Islet precursor cell (in vitro differentiated cells): ENCODE data around the gene SCUBE2.
"Not testable (repeated sequence)": the region's sequence is repeated elsewhere in the genome, so short reads cannot be mapped to it uniquely, and the experiment has no call there.

ENCODE experiments used
- DNase-seq: peaks from one replicate; pipeline ENCODE4 v3.0.0-alpha.2; 2018

The SCUBE2 gene

DNA sequence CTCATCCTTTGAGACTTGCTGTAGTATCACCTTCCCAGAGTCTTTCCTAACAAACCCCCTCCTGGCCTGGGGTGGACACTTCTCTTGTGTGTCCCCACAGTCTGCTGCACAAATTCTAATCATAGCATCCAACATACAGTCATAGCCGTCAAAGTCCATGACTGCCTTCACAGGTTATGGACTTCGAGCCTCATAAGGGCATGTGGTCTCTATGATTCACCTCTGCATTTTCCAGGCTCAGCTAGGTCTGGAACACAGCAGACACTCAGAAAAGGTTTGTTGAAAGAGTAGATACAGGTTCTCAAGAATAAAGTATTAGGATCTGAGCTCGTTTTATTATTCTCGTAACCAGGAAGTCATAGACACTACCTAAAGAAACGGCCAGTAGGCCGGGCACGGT lies 13.2 kb upstream of the SCUBE2 start:
- DNase-seq: no peak

DNA sequence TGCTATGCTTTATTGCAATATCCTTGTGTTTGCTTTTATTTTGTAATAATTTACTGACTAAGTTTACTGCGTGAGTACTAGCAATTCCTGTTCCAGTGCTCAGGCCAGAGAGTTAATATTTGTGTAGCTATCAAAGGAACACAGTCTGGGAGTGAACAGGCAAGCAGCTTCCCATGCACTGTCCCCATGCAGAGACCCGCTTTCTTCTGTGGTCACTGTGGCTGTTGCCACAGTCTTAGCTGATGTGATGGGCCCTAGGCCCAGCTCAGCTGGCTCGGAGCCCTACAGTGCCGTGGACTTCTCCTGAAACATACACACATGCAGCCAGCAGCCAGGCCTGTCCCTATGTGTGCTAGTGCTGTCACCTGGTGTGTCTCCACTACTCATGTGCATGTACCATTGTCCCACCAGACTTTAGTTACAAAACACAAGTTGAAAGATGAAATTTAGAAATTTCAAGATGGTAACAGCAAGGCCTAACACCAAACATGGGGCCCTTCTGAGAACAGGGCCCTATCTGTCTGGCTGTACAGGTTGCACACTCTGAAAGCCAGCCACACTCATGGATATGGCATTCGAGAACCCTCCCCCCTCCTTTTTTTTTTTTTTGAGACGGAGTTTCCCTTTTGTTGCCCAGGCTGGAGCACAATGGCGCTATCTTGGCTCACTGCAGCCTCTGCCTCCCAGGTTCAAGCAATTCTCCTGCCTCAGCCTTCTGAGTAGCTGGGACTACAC lies 12.3 kb upstream of the SCUBE2 start:
- no peak for DNase-seq

DNA sequence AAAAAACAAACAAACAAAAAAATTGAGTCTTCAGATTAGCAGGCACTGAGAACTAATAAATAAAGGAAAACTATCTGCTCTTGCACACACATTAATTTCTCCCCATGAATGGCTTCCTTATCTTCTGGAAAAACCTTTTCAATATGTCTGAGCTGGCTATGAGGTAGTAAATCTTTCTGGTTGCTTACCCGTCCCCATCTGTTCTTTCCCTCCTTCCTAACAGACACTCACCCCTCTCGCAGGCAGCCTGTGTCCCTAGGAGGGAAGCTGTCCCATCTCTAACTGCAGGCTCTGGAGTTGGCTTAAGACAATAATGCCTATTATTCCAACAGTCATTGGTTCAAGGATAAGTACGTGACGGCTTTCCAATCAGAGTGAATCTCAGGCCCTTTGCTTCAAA lies 8.2 kb upstream of the SCUBE2 start:
- no peak for DNase-seq

DNA sequence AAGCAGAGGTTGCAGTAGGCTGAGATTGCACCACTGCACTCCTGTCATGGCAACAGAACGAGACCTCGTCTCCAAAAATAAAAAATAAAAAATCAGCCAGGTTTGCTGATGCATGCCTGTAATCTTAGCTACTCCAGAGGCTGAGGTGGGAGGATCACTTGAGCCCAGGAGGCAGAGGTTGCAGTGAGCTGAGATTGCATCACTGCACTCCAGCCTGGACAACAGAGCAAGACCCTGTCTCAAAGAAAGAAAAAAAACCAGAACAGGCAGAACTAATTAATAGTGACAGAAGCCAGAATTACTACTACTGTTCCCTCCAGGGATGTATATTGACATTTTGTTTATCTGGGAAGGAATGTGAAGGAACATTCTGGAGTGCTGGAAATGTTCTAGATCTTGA lies 7.1 kb upstream of the SCUBE2 start:
- DNase-seq: not testable (repeated sequence)

DNA sequence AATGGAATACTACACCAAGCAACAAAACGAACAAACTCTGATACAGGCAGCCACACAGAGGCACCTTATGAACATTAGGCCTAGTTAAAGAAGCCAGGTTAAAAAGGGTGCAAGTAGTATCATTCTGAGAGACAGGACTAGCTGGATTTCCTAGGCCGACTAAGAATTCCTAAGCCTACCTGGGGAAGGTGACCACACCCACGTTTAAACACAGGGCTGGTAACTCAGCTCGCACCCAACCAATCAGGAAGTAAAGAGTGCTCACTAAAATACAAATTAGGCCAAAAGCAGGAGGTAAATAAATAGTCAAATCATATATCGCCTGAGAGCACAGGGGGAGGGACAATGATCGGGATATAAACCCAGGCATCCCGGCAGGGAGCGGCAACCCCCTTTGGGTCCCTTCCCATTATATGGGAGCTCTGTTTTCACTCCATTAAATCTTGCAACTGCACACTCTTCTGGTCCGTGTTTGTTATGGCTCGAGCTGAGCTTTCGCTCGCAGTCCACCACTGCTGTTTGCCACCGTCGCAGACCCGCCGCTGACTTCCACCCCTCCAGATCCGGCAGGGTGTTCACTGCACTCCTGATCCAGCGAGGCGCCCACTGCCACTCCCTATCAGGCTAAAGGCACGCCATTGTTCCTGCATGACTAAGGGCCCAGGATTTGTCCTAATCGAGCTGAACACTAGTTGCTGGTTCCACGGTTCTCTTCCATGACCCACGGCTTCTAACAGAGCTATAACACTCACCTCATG lies 6.0 kb upstream of the SCUBE2 start:
- DNase-seq: not testable (repeated sequence)

DNA sequence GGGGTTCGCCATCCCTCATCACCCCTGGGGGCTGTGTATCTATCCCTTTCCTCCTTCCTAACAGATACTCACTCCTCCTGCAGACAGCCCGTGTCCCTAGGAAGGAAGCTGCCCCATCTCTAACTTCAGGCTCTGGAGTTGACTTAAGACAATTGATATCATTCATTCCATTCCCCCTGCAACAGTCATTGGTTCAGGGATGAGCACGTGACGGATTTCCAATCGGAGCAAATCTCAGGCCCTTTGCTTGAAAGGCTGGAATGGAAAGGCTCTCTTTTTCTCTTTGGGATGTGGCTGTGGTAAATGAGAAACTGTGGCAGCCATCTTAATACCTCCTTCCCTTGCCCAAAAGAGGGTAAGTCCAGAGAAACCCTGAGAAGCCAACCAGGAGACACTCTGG lies 5.0 kb upstream of the SCUBE2 start:
- DNase-seq: no peak

DNA sequence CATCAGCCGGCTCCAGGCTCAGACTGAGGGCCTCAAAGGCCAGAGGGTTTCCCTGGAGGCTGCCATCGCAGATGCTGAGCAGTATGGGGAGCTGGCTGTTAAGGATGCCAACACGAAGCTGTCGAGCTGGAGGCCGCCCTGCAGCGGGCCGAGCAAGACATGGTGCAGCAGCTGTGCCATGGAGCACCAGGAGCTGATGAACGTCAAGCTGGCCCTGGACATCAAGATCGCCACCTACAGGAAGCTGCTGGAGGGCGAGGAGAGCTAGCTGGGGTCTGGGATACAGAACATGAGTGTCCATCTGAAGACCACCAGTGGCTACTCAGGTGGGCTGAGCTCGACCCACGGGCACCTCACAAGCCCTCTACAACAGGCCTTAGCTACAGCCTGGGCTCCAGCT lies 4.0 kb upstream of the SCUBE2 start:
- DNase-seq: no peak

DNA sequence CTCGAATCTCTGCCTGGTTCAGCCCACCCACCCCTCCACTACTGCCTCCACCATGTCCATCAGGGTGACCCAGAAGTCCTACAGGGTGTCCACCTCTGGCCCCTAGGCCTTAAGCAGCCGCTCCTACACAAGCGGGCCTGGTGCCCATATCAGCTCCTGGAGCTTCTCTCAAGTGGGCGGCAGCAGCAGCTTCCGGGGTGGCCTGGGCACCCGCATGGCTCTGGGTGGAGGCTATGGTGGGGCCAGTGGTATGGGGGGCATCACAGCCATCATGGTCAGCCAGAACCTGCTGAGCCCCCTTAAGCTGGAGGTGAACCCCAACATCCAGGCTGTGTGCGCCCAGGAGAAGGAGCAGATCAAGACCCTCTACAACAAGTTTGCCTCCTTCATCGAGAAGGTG lies 3.0 kb upstream of the SCUBE2 start:
- no peak for DNase-seq

DNA sequence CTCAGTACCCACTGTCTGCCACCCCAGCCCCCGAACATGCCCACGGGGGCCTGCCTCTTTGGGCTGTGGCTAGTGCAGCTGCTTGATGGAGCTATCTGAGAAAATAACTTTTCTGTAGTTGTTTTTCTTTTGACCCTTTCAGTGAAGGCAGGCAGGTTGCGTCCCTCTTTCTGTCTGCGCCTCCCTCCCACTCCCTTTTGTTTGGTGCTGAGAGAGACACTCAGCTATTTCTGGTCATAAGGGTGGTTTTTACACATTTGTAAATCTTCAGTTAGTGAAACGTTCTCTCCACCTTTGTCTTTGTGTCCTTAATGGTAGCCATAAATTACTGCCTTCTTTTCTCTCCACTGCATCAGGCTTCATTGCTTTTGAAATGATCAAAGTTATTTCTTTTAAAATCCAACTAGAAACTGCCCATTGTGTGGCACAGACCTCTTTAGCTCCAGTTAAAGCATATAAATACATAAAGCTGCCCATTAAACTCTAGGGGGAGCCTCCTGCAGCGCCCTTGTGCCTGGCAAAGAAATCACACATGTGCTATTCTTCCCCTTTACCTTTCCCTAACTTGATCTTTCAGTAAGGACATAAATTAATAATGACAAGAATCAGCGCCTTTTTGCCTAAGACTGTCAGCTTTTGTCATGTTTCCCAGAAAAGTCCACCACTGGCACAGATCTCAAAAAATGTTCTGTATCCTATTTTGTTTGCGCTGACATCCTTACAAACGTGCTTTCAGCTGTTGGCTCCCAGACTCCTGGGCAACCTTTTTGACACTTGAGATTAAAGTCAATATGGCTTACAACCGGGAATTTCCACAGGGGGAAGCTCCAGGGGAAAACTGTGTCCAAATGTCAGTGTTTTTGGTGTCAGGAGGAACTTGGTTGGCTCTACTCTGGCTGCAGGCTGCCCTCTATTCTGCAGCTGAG lies 1.7 kb upstream of the SCUBE2 start:
- no peak for DNase-seq

DNA sequence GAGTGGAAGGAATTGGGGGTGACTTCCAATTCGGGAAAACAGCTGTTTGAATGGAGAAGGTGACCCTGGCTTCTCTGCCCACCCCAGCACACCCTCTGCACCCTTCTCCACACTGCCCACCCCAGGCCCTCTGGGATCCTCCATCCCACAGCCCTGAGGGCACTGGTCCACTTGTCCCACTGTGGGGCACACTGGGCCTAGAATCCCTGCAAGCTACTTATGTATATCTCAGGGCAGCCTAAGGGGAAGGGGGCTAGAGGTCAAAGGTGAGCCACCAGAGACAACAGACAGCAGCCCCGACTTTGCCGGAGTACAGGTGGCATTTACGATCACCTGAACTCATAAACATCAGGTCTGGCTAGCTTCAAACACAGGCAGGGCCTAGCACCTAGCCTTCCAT lies 673 bp upstream of the SCUBE2 start:
- DNase-seq: no peak

DNA sequence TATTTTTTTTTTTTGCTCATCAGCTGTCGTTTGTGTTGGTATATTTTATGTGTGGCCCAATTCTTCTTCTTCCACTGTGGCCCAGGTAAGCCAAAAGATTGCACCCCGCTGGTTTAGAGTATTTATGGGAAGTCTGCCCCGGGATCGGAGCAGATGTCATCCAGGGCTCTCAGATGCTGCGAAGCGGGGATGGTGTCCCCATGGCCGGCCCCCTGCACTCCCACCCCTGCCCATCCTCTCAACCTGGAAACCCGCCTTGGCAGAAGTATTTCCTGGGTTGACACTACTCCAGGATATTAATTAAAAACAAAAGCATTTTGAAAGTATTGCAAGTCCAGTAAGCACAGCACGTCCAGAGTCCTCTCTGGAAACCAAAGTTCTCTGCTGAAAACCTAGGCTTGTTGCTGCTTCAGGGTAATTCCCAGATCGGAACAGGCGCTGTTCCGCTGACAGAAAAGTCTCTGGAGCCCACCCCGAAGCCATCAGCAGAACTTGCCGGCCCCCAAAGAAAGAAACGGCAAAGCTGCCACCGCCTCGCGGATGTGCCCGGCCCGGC lies 833 bp downstream of the SCUBE2 start:
- no peak for DNase-seq

DNA sequence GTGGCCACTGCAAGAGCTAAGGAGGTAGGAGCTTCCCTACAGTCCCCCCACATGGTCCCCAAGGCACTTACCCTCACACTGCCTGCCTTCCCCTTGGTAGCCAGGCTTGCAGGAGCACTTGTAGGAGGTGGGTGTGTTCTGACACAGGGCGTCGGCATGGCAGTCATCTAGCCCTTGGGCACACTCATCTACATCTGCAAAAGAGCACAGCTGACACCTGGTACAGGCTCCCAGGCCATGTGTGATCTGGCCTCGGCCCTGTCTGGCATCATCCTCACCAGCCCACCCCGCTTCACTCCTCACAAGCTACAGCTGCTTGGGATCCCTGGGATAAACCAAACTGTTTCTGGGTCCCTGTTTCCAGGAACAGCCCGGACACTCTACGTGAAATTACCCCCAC lies 1.8 kb downstream of the SCUBE2 start:
- DNase-seq: no peak

DNA sequence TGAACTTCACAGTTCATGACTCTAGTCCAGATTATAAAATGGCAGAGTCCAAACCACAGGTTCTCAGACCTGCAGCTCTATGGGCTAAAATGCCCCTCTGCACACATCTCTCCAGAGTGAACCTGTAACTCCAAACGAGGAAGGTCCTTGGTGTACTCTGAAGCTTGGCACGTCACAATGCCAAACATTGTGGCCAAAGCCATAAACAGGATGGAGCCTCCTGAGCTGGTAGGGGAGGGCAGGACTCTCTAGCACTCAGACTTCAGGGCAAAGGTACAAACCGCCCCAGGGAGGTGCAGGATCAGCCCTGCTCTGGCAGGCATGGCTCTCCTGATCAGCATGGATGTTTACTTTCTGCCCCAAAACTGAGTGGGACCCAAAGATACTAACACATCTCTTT lies 2.3 kb downstream of the SCUBE2 start:
- no peak for DNase-seq

DNA sequence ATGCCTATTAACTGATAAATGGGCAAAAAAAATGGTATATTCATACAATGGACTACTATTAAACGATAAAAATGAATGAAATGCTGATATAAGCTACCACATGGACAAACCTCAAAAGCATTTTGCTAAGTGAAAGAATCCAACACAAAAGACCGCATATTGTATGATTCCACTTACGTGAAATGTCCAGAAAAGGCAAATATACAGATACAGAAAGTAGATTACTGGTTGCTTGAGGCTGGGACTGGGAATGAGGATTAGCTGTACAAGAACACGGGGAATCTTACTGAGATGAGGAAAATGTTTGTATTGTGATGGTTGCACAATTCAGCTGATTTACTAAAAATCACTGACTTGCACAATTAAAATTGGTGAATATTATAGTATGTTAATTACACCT lies 8.8 kb downstream of the SCUBE2 start:
- no peak for DNase-seq

DNA sequence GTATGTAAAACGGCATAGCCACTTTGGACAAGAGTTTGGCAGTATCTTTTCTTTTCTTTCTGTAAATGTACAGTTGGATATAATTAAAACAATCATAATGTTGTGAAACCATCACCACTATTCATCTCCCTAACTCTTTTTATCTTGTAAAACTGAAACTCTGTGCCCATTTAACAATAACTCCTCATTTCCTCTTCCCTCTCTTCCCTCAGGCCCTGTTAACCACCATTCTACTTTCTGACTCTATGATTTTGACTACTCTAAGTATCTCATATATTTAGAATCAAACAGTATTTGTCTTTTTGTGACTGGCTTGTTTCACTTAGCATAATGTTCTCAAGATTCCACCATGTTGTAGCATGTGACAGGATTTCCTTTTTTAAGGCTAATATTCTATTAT lies 10.2 kb downstream of the SCUBE2 start:
- DNase-seq: no peak

DNA sequence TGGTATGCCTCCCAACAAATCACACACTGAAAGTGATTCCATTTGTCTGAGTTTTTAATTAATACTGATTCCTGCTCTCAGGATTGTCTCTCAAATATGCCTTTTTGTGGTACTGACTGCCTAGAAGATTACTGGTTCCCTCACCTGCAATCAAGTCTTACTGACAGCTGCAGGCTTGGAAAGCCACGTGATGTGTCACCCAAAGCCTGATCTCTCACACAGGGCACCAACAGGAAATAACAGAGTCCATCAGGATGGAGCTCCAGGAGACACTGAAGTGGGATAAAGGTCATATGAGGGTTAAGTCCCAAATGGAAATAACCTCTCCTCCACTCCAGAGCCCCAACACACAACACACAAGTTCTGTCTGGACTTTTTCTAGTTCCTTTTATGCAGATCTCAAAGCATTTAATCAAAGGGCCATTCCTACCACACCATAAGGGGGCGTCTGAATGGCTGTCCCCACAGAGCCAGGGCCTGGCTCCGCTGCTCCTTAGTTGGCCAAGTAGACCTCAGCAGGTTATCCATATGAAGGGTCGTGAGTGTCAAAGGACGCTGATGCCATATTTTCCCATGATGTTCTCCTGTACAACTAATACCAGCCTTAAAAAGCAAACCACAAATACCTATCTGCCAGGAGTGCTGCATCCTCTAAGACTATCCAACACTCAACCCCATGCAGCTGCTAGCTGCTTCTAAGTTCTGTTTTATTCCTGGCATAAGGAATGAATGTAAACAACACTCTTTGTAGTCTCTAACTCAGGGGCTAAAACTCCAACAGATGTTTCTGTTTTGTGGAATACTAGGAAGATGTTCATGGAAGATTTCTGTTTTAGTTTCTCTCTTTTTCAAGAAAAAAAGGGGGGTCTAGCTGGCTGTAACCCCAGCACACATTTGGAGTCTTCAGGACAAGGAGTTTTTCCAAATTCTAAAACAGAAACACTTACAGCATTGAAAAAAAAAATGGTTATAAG lies 13.0 kb downstream of the SCUBE2 start:
- DNase-seq: no peak

DNA sequence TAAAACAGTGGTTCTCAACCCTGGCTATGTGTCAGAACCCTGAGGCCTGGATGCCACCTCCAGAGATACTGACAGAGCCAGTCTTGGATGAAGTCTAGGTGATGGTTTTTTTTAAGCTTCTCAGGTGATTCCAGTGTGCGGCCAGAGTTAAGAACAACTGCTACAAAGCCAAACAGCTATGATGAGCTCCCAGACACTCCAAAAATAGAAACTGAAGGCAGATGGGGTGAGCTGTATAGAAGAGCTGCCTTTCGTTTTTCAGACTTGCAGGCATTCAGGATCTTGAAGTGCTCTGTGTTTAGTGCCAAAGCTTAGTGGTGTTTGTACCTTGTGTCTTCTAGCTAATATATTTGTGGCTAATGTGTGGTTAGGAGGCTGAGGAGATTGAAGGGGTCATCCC lies 14.2 kb downstream of the SCUBE2 start:
- DNase-seq: no peak

DNA sequence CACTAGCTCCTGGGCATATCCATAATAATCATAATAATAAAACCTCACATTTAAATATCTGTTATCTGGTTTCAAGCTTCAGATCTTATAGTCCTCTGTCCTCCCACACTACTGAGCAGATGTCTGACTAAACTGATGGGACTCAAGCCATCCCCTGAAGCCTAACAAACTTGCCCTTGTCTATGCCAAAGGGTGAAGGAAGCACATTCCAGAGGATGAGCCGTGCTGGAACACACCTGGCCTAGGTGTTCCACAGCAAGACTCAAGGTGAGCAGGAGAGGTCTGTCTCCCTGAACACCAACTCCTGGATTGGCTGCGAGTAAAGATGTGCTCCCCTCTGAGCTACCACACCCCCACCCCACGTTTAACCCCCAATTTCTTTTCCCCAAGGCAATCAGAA lies 14.7 kb downstream of the SCUBE2 start:
- no peak for DNase-seq

DNA sequence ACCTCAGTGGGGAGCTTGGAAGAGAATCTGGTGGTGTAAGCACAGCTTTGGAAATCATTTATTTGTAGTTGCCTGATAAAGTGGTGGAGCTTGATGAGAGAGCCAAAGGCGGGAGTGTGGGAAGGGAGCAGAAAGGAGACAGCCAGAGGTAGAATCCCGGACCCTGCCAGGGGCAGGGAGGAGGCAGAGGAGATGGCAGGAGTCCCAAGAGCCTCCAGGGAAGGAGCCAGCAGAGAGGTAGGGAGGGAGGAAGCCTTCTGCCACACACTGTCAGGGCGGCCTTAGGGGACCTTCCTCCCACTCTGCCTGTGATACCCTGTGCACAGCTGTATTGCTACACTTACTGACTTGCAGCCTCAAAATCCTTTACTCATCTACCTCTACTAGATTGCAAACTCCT lies 15.4 kb downstream of the SCUBE2 start:
- no peak for DNase-seq

DNA sequence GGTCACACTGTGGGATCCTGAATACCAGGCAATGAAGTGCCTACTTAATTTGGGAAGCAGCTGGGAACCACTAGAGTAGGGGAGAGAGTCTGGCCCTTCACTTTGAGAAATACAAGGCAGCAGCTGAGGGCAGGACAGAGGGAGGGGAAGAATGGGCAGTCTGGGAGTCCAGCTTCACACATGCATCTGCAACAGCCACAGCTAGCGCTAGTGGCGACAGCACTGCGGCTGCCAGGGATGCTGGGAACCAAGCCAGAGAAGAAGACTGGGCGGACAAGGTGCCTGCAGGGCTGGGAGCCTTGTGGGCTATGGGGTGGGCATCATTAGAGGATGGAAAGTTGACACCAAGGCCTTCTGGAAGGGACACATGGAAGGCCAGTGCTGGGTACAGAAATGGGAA lies 15.8 kb downstream of the SCUBE2 start:
- DNase-seq: no peak

DNA sequence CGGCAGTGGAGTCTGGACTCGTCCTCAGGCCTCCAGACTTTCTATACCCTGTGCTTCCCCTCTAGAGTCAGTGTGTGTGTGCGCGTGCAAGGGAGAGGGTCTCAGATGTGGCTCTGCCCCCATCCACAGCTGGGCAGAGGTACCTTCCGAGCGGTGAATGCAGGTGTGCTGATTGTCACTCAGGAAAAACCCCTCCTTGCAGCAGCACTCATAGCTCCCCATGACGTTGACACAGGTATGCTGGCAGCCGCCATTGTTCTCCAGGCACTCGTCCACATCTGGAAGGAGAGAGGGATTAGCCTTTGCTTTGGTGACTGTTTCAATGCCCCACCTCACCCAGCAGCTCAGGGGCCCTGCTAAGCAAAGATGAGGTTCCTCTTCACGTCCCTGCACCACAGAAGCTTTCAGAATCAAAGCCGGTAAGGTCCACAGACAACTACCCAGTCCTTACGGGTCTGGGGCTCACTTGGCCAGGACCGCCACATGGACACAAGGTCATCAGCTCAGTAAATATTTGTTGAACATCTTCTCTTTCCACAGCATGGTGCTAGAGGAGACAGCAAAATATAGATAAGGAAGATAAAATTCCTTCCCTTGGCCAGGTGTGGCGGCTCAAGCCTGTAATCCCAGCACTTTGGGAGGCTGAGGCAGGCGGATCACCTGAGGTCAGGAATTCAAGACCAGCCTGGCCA lies 16.9 kb downstream of the SCUBE2 start:
- DNase-seq: no peak
